C4-2B (cell line): ENCODE data around the gene HSP90AA1.

Source experiments
- CTCF ChIP-seq: fragments of 450-650 bp; conservative IDR thresholded peaks from 2 replicates; pipeline ENCODE4 v1.5.1; 2017; ENCODE audit warnings: mild to moderate bottlenecking
- ZFX ChIP-seq: fragments of 450-650 bp; IDR thresholded peaks from 2 replicates; pipeline ENCODE4 v1.6.1; 2017

DNA sequence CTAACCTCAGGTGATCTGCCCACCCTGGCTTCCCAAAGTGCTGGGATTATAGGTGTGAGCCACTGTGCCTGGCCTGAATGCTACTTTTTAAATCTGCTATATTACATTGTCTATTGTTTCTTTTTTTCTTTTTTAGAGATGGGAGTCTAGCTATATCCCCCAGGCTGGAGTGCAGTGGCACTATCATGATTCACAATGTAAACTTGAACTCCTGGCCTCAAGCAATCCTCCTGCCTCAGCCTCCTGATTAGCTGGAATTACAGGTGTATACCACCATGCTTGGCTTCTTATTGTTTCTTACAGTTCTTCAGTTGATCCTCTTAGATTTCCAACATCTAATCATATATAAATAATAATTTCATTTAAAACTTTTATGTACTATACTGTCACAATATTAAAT, 37.6 kb upstream of the HSP90AA1 start:
- no peak for TF ChIP-seq CTCF
- no peak for TF ChIP-seq ZFX
